Measurements from ENCODE around the gene BOLA2. TPM values are rescaled to one million over a fixed set of nuclear protein-coding genes. Genes with fewer than 3 reads are reported as not detected.
"Not testable (repeated sequence)": the region's sequence is repeated elsewhere in the genome, so short reads cannot be mapped to it uniquely, and the experiment has no call there.

Gene BOLA2
- total RNA-seq, 1 donor from 2014 or later, result 7.8 TPM

DNA sequence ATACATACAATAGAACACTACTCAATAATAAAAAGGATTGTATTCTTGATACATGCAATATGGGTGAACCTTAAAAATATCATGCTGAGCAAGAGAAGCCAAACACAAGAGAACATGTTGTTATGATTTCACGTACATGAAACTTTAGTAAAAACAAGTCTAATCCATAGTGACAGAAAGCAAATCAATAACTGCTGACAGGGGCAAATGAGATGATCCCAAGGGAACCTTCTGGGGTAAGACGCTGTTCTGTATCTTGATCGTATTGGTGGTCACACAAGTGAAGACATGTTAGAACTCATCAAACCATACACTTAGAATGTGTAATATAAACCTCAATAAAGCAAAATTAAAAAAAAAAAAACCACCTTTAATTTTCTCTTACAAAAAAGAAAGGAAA, 28.8 kb downstream of the BOLA2 start:
- not testable (repeated sequence) for H3K4me1 Mint-ChIP-seq (ENCODE audit: low read depth); DNase-seq (ENCODE audit: low spot score, unreplicated experiment); H3K36me3 Mint-ChIP-seq (ENCODE audit: insufficient read depth); H3K27me3 Mint-ChIP-seq; H3K4me3 Mint-ChIP-seq (ENCODE audit: low read depth); H3K9me3 Mint-ChIP-seq (ENCODE audit: low read depth); H3K27ac Mint-ChIP-seq

GRCh38 chr16:29423587-29423986, 30.6 kb downstream of the BOLA2 start:
- not testable (repeated sequence) for H3K9me3 Mint-ChIP-seq (ENCODE audit: low read depth); H3K4me3 Mint-ChIP-seq (ENCODE audit: low read depth); H3K27ac Mint-ChIP-seq; H3K4me1 Mint-ChIP-seq (ENCODE audit: low read depth); H3K27me3 Mint-ChIP-seq; H3K36me3 Mint-ChIP-seq (ENCODE audit: insufficient read depth); DNase-seq (ENCODE audit: low spot score, unreplicated experiment)

DNA sequence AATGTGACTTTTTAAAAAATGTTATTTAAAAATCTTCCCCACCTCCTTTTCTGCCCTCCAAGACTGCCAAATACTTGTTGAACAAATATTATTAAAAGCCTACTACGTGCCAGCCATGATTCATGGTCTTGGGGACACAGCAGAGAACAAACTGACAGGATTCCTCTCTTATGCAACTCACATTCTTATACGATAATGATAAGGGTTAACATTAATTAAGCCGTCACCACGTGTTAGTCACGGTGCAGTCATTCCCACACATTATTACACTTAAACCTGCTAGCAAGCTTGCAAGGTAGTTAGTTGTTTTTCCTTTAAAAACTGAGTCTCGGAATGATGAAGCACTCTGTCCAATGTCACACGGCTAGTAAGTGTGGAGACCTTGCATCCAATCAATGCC, 48.9 kb downstream of the BOLA2 start:
- H3K4me3 Mint-ChIP-seq (ENCODE audit: low read depth); H3K27me3 Mint-ChIP-seq; H3K27ac Mint-ChIP-seq; DNase-seq (ENCODE audit: low spot score, unreplicated experiment); H3K4me1 Mint-ChIP-seq (ENCODE audit: low read depth); H3K9me3 Mint-ChIP-seq (ENCODE audit: low read depth); H3K36me3 Mint-ChIP-seq (ENCODE audit: insufficient read depth): not testable (repeated sequence)

Other genes starting within 250 kb of the BOLA2 start
- gene NPIPB11, start 47.6 kb downstream of the BOLA2 start, total RNA-seq, result 2.4 and 2.5 TPM in 2 replicates
- gene SLX1B, start 182 bp upstream of the BOLA2 start, total RNA-seq, result 40.6 and 41.5 TPM in 2 replicates
- gene SULT1A4, start 5.6 kb upstream of the BOLA2 start, total RNA-seq, result 3.3 and 3.7 TPM in 2 replicates
- 79.8 and 87.7 TPM in 2 replicates for gene NPIPB12, start 52.1 kb upstream of the BOLA2 start, total RNA-seq
- 0.19 and 0.20 TPM in 2 replicates for gene SPN, start 208.9 kb upstream of the BOLA2 start, total RNA-seq
- gene QPRT, start 224.8 kb upstream of the BOLA2 start, total RNA-seq, result 106 and 115 TPM in 2 replicates

Measured in progenitor cell of endocrine pancreas (in vitro differentiated cells).